Astrocyte of the spinal cord (primary cell): ENCODE measurements around the gene OSBPL3.
A peak's percentile ranks its signal among the peaks of the same experiment; 100 is the strongest.

Experiments
- DNase-seq: peaks from one replicate; pipeline ENCODE4 v3.0.0; 2011; ENCODE audit warnings: low read depth, low spot score
- H3K4me3 ChIP-seq: 2 replicates; pipeline ENCODE4 v1.5.1; 2011; ENCODE audit warnings: low read depth, mild to moderate bottlenecking, low read length, moderate library complexity
- in situ Hi-C: cut with HindIII; loops from 2 replicates; pipeline ENCODE4 v1.10.0; 2017; ENCODE audit warnings: low sequenced_read_pairs
- TF ChIP-seq, protein P1 (sequence below): IDR thresholded peaks from 2 replicates; pipeline ENCODE4 v1.5.1; 2012; ENCODE audit warnings: low read depth, mild to moderate bottlenecking, low read length, inconsistent platforms

OSBPL3 gene

DNA sequence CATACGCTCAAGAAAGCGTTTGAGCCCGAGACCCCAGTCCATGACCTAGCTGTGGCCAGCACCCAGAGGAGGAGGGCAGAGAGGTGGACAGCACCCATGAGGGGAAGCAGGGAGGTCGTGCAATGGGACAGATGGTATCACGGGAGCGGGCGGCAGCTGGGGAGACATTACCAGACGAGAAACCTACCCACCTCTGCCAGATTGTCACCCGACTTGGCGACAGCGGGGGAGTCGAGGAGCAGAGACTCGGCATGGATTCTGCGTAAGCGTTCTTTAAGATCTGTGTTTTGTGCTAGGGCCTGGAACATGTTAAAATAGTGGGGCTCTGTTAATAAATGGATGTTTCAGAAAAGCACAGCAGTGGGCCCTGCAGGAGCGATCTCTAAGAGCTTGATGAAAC, 131.1 kb downstream of the OSBPL3 start:
- in situ Hi-C loops, result no loop called here
- DNase-seq, result no peak
- TF ChIP-seq, protein P1, sequence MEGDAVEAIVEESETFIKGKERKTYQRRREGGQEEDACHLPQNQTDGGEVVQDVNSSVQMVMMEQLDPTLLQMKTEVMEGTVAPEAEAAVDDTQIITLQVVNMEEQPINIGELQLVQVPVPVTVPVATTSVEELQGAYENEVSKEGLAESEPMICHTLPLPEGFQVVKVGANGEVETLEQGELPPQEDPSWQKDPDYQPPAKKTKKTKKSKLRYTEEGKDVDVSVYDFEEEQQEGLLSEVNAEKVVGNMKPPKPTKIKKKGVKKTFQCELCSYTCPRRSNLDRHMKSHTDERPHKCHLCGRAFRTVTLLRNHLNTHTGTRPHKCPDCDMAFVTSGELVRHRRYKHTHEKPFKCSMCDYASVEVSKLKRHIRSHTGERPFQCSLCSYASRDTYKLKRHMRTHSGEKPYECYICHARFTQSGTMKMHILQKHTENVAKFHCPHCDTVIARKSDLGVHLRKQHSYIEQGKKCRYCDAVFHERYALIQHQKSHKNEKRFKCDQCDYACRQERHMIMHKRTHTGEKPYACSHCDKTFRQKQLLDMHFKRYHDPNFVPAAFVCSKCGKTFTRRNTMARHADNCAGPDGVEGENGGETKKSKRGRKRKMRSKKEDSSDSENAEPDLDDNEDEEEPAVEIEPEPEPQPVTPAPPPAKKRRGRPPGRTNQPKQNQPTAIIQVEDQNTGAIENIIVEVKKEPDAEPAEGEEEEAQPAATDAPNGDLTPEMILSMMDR, result no peak
- no peak overlapping the region for H3K4me3 ChIP-seq

DNA sequence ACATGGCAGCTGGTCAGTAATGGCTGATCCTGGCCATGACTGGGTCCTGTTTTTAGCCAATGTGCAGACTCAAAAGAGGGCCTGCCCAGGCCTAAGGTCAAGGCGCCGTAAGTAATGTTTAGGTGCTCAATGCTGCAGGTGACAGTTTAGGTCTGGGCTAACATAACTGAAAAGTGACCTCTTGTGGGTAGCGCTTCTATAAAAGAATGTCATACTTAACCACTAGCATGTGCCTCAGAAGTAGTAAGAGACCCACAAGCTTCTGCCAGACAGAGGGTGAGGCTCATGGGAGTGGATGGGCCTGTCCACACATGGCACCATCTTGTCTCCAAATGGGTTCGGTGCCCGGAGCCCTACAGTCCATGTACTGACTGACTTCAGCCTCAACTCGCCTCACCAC, 132.2 kb downstream of the OSBPL3 start:
- in situ Hi-C loops, result no loop called here
- DNase-seq, result no peak
- H3K4me3 ChIP-seq, result no peak overlapping the region
- TF ChIP-seq, protein P1, result no peak

DNA sequence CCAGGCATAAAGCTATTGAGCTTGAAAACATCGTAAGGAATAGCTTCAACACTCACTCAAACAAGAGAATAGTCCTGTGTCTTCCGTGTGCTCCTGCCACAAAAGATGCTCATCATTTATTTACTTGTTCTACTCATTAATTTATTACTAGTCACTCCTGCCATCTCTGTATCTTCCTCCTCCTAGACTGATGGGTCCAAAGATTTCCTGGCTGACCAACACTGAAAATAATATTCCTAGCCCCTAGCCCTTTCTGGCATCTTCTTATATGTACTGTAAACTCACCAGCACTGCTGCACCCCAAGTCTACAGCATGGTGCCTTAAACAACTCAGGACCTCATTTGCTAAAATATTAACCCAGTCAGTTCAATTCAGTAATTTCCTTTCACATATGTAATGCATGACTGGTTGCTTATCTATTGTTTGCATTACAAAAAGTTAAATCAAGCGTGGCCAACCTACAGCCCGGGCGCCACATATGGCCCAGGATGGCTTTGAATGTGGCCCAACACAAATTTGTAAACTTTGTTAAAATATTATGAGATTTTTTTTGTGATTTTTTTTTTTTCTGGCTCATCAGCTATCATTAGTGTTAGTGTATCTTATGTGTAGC, 136.1 kb downstream of the OSBPL3 start:
- TF ChIP-seq, protein P1, result no peak
- in situ Hi-C loops, result no loop called here
- no peak for DNase-seq
- no peak overlapping the region for H3K4me3 ChIP-seq

DNA sequence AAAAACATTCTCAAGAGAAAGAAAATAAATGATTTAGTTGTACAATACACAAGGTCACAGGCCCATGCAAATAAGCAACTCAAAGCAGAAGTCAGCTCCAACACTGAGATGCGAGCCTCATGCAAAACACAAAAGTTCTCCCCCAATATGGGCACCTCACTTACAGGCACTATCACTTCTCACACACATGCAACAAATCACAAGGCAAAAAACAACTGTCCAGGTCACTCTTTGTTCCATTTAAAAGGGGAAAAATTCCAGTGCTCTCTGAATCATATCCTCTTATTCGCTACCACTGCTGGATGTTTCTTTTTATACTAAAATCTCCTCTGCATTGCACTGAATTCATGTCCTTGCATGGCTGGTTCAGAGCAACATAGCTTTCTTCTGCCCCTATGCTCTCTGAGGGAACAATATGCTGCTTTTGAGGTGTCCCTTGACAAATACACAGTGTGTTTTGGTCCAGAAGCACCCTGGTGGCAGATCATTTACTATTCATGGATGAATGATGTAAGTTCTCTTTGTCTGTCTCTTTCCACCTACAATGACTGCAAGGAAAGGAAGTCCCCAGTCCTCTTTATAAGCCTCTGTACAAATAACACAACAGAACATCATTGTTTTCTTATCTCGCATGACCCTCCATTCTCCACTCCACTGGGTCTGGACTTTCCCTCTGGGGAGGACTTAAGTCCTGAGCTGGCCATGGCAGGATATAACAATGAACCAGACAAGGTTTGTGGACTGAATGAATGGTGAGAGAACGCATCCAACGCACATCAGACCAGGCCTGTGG, 137.3 kb downstream of the OSBPL3 start:
- peak; percentile 47 for DNase-seq
- in situ Hi-C loops, result no loop called here
- TF ChIP-seq, protein P1, result no peak
- no peak overlapping the region for H3K4me3 ChIP-seq

DNA sequence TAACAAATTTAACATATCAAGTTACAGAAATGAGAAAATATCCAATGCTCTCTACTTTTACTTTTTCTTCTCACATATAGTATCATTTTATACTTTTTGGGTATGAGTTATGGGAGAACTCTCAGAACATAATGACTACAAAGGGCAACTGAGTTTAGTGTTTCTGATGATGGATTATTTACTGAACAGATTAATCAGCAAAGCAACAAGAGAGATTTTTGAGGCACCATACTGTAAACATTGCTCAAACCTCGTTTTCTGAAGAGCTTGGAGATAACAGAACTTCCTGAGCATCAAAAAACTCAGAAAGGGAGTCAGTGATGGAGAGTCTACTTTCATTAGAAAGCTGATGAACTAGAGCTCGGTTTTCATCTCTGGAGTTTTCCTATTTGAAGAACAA, 137.9 kb downstream of the OSBPL3 start:
- H3K4me3 ChIP-seq, result no peak overlapping the region
- DNase-seq, result no peak
- TF ChIP-seq, protein P1, result no peak
- in situ Hi-C loops, result no loop called here

DNA sequence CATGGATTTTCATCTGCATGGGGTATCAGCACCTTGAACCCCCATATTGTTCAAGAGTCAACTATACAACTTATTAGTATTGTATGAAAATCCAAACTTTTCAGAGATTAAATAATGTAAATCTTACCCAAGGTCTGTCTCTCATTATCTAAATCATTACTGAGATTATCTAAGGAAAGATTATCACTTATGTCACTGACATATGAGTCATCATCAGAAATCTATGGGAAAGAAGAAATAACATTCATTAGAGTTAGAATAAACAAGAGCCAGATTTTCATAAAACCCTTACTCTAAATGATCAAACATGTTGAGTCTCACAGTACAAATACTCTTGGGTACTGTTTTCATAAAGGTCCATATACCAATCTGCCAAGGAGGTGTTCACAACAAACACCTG, 139.4 kb downstream of the OSBPL3 start:
- DNase-seq, result no peak
- TF ChIP-seq, protein P1, result no peak
- in situ Hi-C loops, result no loop called here
- H3K4me3 ChIP-seq, result no peak overlapping the region
